CD4-positive, CD25-positive, alpha-beta regulatory T cell (primary cell): ENCODE data around the gene MEIKIN. TPM values are rescaled to one million over a fixed set of nuclear protein-coding genes. Genes with fewer than 3 reads are reported as not detected.

Experiments
- ATAC-seq, 2 donors: fragments of 150-1000 bp; cut with Tn5 transposase; one replicate each; pipeline ENCODE4 v1.10.0; 2021; ENCODE audit warnings: low read depth in 2 of 2, moderate number of reproducible peaks in 2 of 2, moderate library complexity in 1 of 2
- DNase-seq, 3 donors: peaks; one replicate each; pipeline versions ENCODE4 v3.0.0 to v3.0.0-alpha.2; 2012 to 2022; ENCODE audit warnings: mixed read lengths in 1 of 3
- H3K27ac ChIP-seq: one replicate; pipeline ENCODE4 v1.7.0; 2013; ENCODE audit warnings: mild to moderate bottlenecking, low read length; ENCODE audit not compliant: insufficient read depth, poor library complexity, severe bottlenecking
- H3K27me3 ChIP-seq: one replicate; pipeline ENCODE4 v1.7.0; 2013; ENCODE audit warnings: low read length; ENCODE audit not compliant: control insufficient read depth, insufficient read depth
- H3K36me3 ChIP-seq: one replicate; pipeline ENCODE4 v1.7.0; 2013; ENCODE audit warnings: mild to moderate bottlenecking, low read length, moderate library complexity; ENCODE audit not compliant: control insufficient read depth, insufficient read depth
- H3K4me1 ChIP-seq: 2 replicates; pipeline ENCODE4 v1.7.0; 2013; ENCODE audit warnings: mild to moderate bottlenecking, low read length; ENCODE audit not compliant: insufficient read depth, control insufficient read depth, poor library complexity, severe bottlenecking
- H3K4me3 ChIP-seq: one replicate; pipeline ENCODE4 v1.7.0; 2013; ENCODE audit warnings: low read depth, mild to moderate bottlenecking, low read length, moderate library complexity
- H3K9me3 ChIP-seq, 2 experiments: 1 replicate in 1 of 2; 2 replicates in 1 of 2; pipeline ENCODE4 v1.7.0; 2013; ENCODE audit warnings: low read length in 2 of 2, mild to moderate bottlenecking in 1 of 2, moderate library complexity in 1 of 2; ENCODE audit not compliant: control insufficient read depth in 2 of 2
- H3K27ac Mint-ChIP-seq, 3 donors: one replicate each; pipeline ENCODE4 v1.8.0; 2020 to 2022; ENCODE audit warnings: mild to moderate bottlenecking in 3 of 3, mixed read lengths in 3 of 3, moderate library complexity in 2 of 3
- H3K27me3 Mint-ChIP-seq: one replicate; pipeline ENCODE4 v1.8.0; 2022; ENCODE audit warnings: mild to moderate bottlenecking, mixed read lengths
- H3K36me3 Mint-ChIP-seq: one replicate; pipeline ENCODE4 v1.8.0; 2020; ENCODE audit warnings: mixed read lengths
- H3K4me1 Mint-ChIP-seq, 4 donors: one replicate each; pipeline ENCODE4 v1.8.0; 2020 to 2022; ENCODE audit warnings: mixed read lengths in 4 of 4, mild to moderate bottlenecking in 1 of 4
- H3K4me3 Mint-ChIP-seq, 4 donors: one replicate each; pipeline ENCODE4 v1.8.0; 2020 to 2022; ENCODE audit warnings: mild to moderate bottlenecking in 4 of 4, mixed read lengths in 4 of 4, moderate library complexity in 3 of 4
- H3K9me3 Mint-ChIP-seq, 7 donors: one replicate each; pipeline ENCODE4 v1.8.0; 2020 to 2022; ENCODE audit warnings: mixed read lengths in 7 of 7, mild to moderate bottlenecking in 3 of 7, moderate library complexity in 2 of 7
- polyA plus RNA-seq, 4 donors: library from polyadenylated mRNA; unstranded; fragments of 300-500 nt; fragmentation: Illumina TruSeq; gene quantifications; one replicate each; pipeline ENCODE4 v1.2.3, GENCODE V29; 2021
- total RNA-seq: library from RNA; stranded (reverse); gene quantifications from one replicate; pipeline ENCODE4 v1.2.3, GENCODE V29; 2022

MEIKIN gene
- total and polyA plus RNA-seq, 5 donors from 2014 or later, result not detected

GRCh38 chr5:131765261-131765660 lies 180.2 kb downstream of the MEIKIN start:
- Mint-ChIP-seq H3K27ac (no peak overlapping the region), H3K4me3 (no peak overlapping the region), H3K9me3 (peaks cover 0 to 7% (median 3%) of the 10 kb centered on the region in 7 donors), H3K27me3 (no peaks in the 10 kb centered on the region), H3K36me3 (peaks cover 21% of the 10 kb centered on the region), H3K4me1 (peaks cover 22 to 42% (median 30%) of the 10 kb centered on the region in 4 donors)
- Histone ChIP-seq H3K27me3 (no peaks in the 10 kb centered on the region), H3K9me3 (no peaks in the 10 kb centered on the region), H3K4me1 (no peaks in the 10 kb centered on the region), H3K4me3 (no peak overlapping the region), H3K27ac (no peak overlapping the region), H3K36me3 (no peaks in the 10 kb centered on the region)
- ATAC-seq (no peak), DNase-seq (no peak)

- Mint-ChIP-seq H3K9me3 (peaks cover 0 to 7% (median 3%) of the 10 kb centered on the region in 7 donors), H3K4me1 (peaks cover 16 to 44% (median 30%) of the 10 kb centered on the region in 4 donors), H3K4me3 (no peak overlapping the region), H3K27ac (no peak overlapping the region), H3K36me3 (peaks cover 21% of the 10 kb centered on the region), H3K27me3 (no peaks in the 10 kb centered on the region)
- Histone ChIP-seq H3K4me3 (no peak overlapping the region), H3K36me3 (no peaks in the 10 kb centered on the region), H3K9me3 (no peaks in the 10 kb centered on the region), H3K4me1 (no peaks in the 10 kb centered on the region), H3K27ac (no peak overlapping the region), H3K27me3 (no peaks in the 10 kb centered on the region)
- ATAC-seq, result no peak
- no peak for DNase-seq
Measured at GRCh38 chr5:131763968-131764367, 181.5 kb downstream of the MEIKIN start.

DNA sequence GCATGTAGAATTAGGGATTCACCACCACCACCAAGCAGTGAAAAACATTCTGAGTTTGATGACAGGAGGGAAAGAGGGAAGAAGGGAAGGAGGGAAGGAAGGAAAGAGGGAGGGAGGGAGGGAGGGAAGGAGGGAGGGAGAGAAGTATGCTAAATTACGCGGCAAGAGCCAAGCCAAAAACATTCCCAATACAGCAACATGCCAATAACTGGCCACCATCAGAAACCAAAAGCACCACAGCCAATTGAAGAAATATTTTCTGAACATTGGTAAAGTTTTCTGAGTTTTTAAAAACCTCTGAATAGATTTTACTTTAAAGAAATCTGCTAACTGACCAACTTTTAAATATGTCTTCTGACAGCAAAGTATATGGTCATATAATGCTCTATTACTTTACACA lies 184.7 kb downstream of the MEIKIN start:
- H3K27me3 ChIP-seq, result no peaks in the 10 kb centered on the region
- DNase-seq (no peak), ATAC-seq (no peak)
- Mint-ChIP-seq H3K27me3 (no peaks in the 10 kb centered on the region), H3K9me3 (peaks cover 0 to 7% (median 3%) of the 10 kb centered on the region in 7 donors), H3K36me3 (peaks cover 17% of the 10 kb centered on the region), H3K4me1 (peaks cover 16 to 39% (median 28%) of the 10 kb centered on the region in 4 donors), H3K4me3 (peak overlapping the region in 1 of 4 donors; percentile 28), H3K27ac (peak overlapping the region in 1 of 3 donors; percentile 20)
- H3K4me1 ChIP-seq, result peaks cover 4% of the 10 kb centered on the region
- no peaks in the 10 kb centered on the region for H3K36me3 ChIP-seq
- no peak overlapping the region for H3K27ac ChIP-seq
- no peak overlapping the region for H3K4me3 ChIP-seq
- H3K9me3 ChIP-seq, result no peaks in the 10 kb centered on the region

DNA sequence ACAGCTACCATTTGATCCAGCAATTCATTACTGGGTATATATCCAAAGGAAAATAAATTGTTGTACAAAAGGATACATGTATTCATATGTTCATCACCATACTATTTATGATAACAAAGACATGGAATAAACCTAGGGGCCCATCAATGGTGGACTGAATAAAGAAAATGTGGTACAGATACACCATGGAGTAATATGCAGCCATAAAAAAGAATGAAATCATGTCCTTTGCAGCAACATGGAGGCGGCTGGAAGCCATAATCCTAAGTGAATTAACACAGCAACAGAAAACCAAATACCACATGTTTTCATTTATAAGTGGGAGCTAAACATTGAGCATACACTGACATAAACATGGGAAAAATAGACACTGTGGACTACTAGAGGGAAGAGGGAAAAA lies 185.8 kb downstream of the MEIKIN start:
- H3K4me3 Mint-ChIP-seq, result peak overlapping the region in 1 of 4 donors; percentile 2
- peaks cover 4% of the 10 kb centered on the region for H3K4me1 ChIP-seq
- H3K9me3 Mint-ChIP-seq, result peaks cover 0 to 7% (median 3%) of the 10 kb centered on the region in 7 donors
- no peaks in the 10 kb centered on the region for H3K36me3 ChIP-seq
- H3K36me3 Mint-ChIP-seq, result peaks cover 12% of the 10 kb centered on the region
- no peak overlapping the region for H3K4me3 ChIP-seq
- peaks cover 10 to 43% (median 26%) of the 10 kb centered on the region in 4 donors for H3K4me1 Mint-ChIP-seq
- H3K9me3 ChIP-seq, result no peaks in the 10 kb centered on the region
- DNase-seq, result no peak
- H3K27me3 ChIP-seq, result no peaks in the 10 kb centered on the region
- no peak overlapping the region for H3K27ac ChIP-seq
- no peaks in the 10 kb centered on the region for H3K27me3 Mint-ChIP-seq
- peak overlapping the region in 1 of 3 donors; percentile 5 for H3K27ac Mint-ChIP-seq
- ATAC-seq, result no peak

DNA sequence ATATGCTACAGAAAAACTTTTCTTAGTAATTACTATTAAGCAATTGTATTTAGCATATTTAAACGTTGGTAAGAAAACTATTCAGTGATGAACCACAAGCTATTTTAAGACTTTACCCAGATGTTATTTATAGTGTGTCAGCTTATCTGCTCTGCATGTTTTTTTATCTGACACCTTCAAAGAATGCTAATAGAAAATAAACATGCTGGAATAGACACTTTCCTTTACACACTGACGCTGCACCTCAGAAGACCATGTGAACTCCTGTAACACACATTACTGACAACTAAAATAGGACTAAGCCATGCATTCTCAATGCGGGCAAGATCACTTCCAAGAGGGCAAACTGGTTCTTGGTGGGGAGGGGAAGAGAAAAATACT lies 187.0 kb downstream of the MEIKIN start:
- Mint-ChIP-seq H3K4me3 (no peak overlapping the region), H3K27me3 (no peaks in the 10 kb centered on the region), H3K4me1 (peaks cover 10 to 45% (median 29%) of the 10 kb centered on the region in 4 donors), H3K36me3 (peaks cover 7% of the 10 kb centered on the region), H3K27ac (peak overlapping the region in 2 of 3 donors; percentile 20 to 21), H3K9me3 (peaks cover 0 to 4% (median 2%) of the 10 kb centered on the region in 7 donors)
- Histone ChIP-seq H3K27me3 (no peaks in the 10 kb centered on the region), H3K36me3 (no peaks in the 10 kb centered on the region), H3K9me3 (no peaks in the 10 kb centered on the region), H3K4me1 (peaks cover 4% of the 10 kb centered on the region), H3K4me3 (no peak overlapping the region), H3K27ac (no peak overlapping the region)
- DNase-seq (no peak), ATAC-seq (no peak)

DNA sequence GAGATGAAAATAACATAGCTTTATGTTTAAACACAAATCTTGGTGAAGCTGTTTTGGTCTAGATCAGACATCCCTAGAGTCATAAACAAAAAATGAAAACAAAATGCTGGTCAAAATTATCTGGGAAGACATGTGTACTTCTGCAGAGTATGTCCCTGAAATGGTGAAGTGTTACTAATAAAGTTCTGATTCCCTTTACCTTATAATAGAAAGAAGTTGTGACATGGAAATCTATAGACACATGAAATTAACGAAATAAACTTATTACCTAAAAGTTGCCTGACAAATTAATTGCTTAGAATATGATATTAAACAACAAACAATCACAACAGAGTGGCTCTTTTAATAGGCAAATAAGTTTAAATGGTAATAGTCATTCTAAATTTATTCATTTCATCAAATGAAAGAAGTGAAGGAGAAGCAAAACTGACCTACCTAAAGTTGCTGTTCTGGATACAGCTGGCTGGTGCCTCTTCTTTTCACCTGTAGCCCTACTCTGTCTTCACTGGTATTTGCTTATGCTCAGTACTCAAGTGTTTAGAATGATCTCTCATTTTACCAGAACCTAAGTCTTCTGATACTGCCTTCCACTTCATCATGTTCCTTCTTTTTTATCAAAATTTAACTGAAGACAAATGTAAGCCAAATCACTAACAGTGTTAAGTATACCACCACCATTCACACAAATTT lies 187.5 kb downstream of the MEIKIN start:
- Histone ChIP-seq H3K27me3 (no peaks in the 10 kb centered on the region), H3K27ac (no peak overlapping the region), H3K4me3 (no peak overlapping the region), H3K36me3 (no peaks in the 10 kb centered on the region), H3K9me3 (no peaks in the 10 kb centered on the region), H3K4me1 (peaks cover 4% of the 10 kb centered on the region)
- DNase-seq (no peak), ATAC-seq (no peak)
- Mint-ChIP-seq H3K27me3 (no peaks in the 10 kb centered on the region), H3K27ac (peak overlapping the region in 1 of 3 donors; percentile 20), H3K36me3 (peaks cover 10% of the 10 kb centered on the region), H3K9me3 (peaks cover 0 to 3% (median 2%) of the 10 kb centered on the region in 7 donors), H3K4me1 (peaks cover 14 to 45% (median 30%) of the 10 kb centered on the region in 4 donors), H3K4me3 (no peak overlapping the region)

Other genes starting within 250 kb of the MEIKIN start
- 33.2 TPM for gene FNIP1, start 148.6 kb downstream of the MEIKIN start, total RNA-seq
- gene FNIP1, start 148.6 kb downstream of the MEIKIN start, polyA plus RNA-seq, result 10 to 100 TPM in 3 of 4 donors, 1 to 10 TPM in 1; 10.0 to 17.0 (median 12.1) TPM
- gene ACSL6, start 66.0 kb upstream of the MEIKIN start, total RNA-seq, result 5.5 TPM
- gene ACSL6, start 66.0 kb upstream of the MEIKIN start, polyA plus RNA-seq, result 1 to 10 TPM; 3.0 to 5.7 (median 4.5) TPM
- not detected for gene IL3, start 115.0 kb upstream of the MEIKIN start, total RNA-seq
- gene IL3, start 115.0 kb upstream of the MEIKIN start, polyA plus RNA-seq, result not detected
- not detected for gene CSF2, start 128.1 kb upstream of the MEIKIN start, total RNA-seq
- not detected for gene CSF2, start 128.1 kb upstream of the MEIKIN start, polyA plus RNA-seq